GM23338 (cell line): Measurements from ENCODE around the gene PIMREG.

ENCODE experiments used
- CREB1 ChIP-seq: fragments of 250-450 bp; sonication (Bioruptor Pico); IDR thresholded peaks from 2 replicates; pipeline ENCODE4 v1.5.0; 2020; ENCODE audit warnings: low read depth, mild to moderate bottlenecking, moderate library complexity
- EZH2 ChIP-seq: fragments of 200-600 bp; sonication (generic); IDR thresholded peaks from one replicate; pipeline ENCODE4 v1.8.0; 2017; ENCODE audit warnings: antibody characterized with exemption, mild to moderate bottlenecking, low read depth; ENCODE audit not compliant: unreplicated experiment
- TF ChIP-seq, protein P1 (sequence below), 2 experiments: fragments of 200-600 bp in 1 of 2; sonication (generic) in 1 of 2; conservative IDR thresholded peaks; 2 replicates each; pipeline versions ENCODE4 v1.5.1 to v1.6.1; 2016 to 2017; ENCODE audit warnings: antibody characterized with exemption in 2 of 2, low read depth in 2 of 2, mild to moderate bottlenecking in 2 of 2, moderate library complexity in 1 of 2
- TF ChIP-seq, protein P2 (sequence below): IDR thresholded peaks from one replicate; pipeline ENCODE4 v1.6.1; 2018; ENCODE audit warnings: antibody characterized with exemption; ENCODE audit not compliant: unreplicated experiment
- TF ChIP-seq, protein P3 (sequence below): IDR thresholded peaks from 2 replicates; pipeline ENCODE4 v1.6.1; 2016; ENCODE audit warnings: antibody characterized with exemption

DNA sequence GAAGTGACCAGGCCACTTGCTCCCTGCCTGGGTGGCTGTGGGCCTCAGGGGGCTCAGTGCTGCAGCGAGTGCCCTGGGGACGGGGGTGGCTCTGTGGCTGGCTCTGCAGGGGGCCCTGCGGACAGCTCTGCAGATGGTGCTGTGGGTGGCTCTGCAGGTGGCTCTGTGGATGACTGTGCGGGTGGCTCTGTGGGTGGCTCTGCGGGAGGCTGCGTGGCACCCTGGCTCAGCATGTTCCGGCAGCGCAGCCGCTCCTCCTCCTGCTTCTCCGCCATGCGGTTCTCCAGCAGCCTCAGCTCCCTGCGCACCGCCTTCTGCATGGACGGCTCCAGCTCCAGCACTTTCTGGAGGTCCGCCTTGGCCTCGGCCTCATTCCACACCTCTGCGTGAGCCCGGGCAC is 18.8 kb upstream of the PIMREG start:
- TF ChIP-seq, protein P1, sequence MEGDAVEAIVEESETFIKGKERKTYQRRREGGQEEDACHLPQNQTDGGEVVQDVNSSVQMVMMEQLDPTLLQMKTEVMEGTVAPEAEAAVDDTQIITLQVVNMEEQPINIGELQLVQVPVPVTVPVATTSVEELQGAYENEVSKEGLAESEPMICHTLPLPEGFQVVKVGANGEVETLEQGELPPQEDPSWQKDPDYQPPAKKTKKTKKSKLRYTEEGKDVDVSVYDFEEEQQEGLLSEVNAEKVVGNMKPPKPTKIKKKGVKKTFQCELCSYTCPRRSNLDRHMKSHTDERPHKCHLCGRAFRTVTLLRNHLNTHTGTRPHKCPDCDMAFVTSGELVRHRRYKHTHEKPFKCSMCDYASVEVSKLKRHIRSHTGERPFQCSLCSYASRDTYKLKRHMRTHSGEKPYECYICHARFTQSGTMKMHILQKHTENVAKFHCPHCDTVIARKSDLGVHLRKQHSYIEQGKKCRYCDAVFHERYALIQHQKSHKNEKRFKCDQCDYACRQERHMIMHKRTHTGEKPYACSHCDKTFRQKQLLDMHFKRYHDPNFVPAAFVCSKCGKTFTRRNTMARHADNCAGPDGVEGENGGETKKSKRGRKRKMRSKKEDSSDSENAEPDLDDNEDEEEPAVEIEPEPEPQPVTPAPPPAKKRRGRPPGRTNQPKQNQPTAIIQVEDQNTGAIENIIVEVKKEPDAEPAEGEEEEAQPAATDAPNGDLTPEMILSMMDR (conservative IDR thresholded peaks at IDR 0.05; ENCODE audit: low read depth in 2 of 2), result no peak
- TF ChIP-seq, protein P2, sequence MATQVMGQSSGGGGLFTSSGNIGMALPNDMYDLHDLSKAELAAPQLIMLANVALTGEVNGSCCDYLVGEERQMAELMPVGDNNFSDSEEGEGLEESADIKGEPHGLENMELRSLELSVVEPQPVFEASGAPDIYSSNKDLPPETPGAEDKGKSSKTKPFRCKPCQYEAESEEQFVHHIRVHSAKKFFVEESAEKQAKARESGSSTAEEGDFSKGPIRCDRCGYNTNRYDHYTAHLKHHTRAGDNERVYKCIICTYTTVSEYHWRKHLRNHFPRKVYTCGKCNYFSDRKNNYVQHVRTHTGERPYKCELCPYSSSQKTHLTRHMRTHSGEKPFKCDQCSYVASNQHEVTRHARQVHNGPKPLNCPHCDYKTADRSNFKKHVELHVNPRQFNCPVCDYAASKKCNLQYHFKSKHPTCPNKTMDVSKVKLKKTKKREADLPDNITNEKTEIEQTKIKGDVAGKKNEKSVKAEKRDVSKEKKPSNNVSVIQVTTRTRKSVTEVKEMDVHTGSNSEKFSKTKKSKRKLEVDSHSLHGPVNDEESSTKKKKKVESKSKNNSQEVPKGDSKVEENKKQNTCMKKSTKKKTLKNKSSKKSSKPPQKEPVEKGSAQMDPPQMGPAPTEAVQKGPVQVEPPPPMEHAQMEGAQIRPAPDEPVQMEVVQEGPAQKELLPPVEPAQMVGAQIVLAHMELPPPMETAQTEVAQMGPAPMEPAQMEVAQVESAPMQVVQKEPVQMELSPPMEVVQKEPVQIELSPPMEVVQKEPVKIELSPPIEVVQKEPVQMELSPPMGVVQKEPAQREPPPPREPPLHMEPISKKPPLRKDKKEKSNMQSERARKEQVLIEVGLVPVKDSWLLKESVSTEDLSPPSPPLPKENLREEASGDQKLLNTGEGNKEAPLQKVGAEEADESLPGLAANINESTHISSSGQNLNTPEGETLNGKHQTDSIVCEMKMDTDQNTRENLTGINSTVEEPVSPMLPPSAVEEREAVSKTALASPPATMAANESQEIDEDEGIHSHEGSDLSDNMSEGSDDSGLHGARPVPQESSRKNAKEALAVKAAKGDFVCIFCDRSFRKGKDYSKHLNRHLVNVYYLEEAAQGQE, result no peak
- TF ChIP-seq EZH2 (no peak), CREB1 (CRISPR knock-in tag) (no peak)
- TF ChIP-seq, protein P3, sequence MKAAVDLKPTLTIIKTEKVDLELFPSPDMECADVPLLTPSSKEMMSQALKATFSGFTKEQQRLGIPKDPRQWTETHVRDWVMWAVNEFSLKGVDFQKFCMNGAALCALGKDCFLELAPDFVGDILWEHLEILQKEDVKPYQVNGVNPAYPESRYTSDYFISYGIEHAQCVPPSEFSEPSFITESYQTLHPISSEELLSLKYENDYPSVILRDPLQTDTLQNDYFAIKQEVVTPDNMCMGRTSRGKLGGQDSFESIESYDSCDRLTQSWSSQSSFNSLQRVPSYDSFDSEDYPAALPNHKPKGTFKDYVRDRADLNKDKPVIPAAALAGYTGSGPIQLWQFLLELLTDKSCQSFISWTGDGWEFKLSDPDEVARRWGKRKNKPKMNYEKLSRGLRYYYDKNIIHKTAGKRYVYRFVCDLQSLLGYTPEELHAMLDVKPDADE, result no peak
